Left kidney (tissue), 2 donors: ENCODE data around the gene RFTN2. TPM values are rescaled to one million over a fixed set of nuclear protein-coding genes. Genes with fewer than 3 reads are reported as not detected.
"Not testable (repeated sequence)": the region's sequence is repeated elsewhere in the genome, so short reads cannot be mapped to it uniquely, and the experiment has no call there.

Experiments
- DNase-seq: peaks from one replicate; pipeline ENCODE4 v3.0.0-alpha.2; 2013
- polyA plus RNA-seq: library from polyadenylated mRNA; unstranded; fragments of 120-200 nt; gene quantifications from one replicate; pipeline ENCODE4 v1.2.1, GENCODE V29; 2013; ENCODE audit not compliant: insufficient read length

Gene RFTN2
- polyA plus RNA-seq, 1 donor = 19.0 TPM

GRCh38 chr2:197606180-197606579, 69.2 kb downstream of the RFTN2 start:
- DNase-seq = no peak

- DNase-seq = no peak
Measured at GRCh38 chr2:197604117-197604860, 71.1 kb downstream of the RFTN2 start.

DNA sequence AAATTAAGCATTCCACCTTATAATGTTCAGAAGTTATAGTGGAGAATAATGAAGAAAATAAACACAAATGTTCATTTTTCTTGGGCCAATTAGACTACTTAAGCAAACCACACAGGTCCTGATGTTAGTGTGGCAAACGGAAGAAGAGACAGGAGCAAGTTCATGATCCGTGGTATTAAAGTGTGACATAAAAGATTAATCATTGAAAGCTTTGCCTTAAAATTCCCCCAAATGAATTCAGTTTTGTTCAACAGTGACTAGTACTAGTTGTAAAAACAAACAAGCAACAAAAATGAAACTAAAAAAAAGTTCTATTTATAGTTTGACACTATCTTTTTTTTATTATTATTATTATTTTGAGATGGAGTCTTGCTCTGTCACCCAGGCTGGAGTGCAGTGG, 73.7 kb downstream of the RFTN2 start:
- no peak for DNase-seq

DNA sequence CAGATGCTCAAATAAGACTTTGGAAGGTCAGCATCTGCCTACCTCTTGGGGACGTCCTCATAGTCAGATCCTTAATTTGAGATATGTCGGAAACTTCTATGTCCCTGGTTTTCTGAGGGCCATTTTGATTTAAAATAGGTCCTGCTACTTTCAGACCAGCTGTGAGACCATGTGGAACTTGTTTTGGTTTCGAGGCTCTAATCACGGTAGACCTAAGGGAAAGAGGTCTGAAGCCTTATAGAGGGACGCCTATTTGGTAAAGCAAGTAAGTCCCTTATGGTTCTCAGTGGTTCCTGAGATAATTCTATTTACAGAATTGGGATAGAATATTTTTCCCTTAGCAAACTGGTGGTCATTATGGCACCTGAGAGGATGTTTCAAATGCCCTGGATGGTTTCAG, 75.1 kb downstream of the RFTN2 start:
- no peak for DNase-seq

GRCh38 chr2:197599285-197599965, 76.0 kb downstream of the RFTN2 start:
- DNase-seq = no peak

GRCh38 chr2:197598450-197598849, 76.9 kb downstream of the RFTN2 start:
- DNase-seq = no peak

- DNase-seq = no peak
Measured at GRCh38 chr2:197597166-197597565, 78.2 kb downstream of the RFTN2 start.

DNA sequence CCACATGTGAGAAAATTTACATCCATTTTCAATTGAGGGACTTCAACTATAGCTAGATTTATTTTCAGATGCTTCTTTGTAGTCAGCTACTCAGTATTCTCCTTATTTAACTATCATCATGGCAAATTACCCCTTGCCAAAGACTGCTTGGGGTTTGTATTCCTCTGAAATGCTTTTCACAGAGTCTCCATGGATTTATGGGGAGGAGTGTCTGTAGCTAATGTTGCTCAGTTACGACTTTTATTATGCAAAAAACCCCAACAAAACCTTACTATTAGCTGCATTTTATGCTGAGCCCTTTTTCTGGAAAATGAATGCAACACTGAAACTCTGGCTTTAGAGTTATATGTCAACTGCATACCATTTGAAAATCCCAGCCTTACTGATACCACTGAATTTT, 78.6 kb downstream of the RFTN2 start:
- DNase-seq = no peak

GRCh38 chr2:197591339-197592072, 83.9 kb downstream of the RFTN2 start:
- DNase-seq = no peak

DNA sequence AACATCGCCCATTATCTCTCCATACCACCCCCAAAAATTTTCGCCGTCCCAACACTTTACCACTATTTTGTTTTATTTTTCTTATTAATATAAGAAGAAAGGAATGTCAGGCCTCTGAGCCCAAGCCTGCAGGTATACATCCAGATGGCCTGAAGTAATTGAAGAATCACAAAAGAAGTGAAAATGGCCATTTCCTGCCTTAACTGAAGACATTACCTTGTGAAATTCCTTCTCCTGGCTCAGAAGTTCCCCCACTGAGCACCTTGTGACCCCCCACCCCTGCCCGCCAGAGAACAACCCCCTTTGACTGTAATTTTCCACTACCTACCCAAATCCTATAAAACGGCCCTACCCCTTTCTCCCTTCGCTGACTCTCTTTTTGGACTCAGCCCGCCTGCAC, 88.1 kb downstream of the RFTN2 start:
- not testable (repeated sequence) for DNase-seq

- DNase-seq = not testable (repeated sequence)
Measured at GRCh38 chr2:197580166-197580565, 95.2 kb downstream of the RFTN2 start.

GRCh38 chr2:197578294-197578693, 97.1 kb downstream of the RFTN2 start:
- DNase-seq = not testable (repeated sequence)

- no peak for DNase-seq
Measured at GRCh38 chr2:197577446-197577845, 97.9 kb downstream of the RFTN2 start.

- no peak for DNase-seq
Measured at GRCh38 chr2:197576631-197577030, 98.8 kb downstream of the RFTN2 start.

DNA sequence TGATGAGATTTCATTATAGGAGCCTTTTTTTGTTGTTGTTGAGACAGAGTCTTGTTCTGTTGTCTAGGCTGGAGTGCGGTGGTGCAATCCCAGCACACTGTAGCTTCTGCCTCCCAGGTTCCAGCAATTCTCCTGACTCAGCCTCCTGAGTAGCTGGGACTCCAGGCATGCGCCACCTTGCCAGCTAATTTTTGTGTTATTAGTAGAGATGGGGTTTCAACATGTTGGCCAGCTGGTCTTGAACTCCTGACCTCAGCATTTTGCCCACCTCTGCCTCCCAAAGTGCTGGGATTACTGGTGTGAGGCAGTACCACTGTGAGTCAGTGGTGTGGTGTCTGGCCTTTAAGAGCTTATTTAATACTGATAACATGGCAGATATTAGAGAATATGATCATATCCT, 99.4 kb downstream of the RFTN2 start:
- no peak for DNase-seq

GRCh38 chr2:197573608-197574007, 101.8 kb downstream of the RFTN2 start:
- DNase-seq = no peak

GRCh38 chr2:197571627-197572271, 103.6 kb downstream of the RFTN2 start:
- no peak for DNase-seq

GRCh38 chr2:197560146-197560665, 115.2 kb downstream of the RFTN2 start:
- DNase-seq = no peak

- no peak for DNase-seq
Measured at GRCh38 chr2:197559681-197560080, 115.7 kb downstream of the RFTN2 start.

GRCh38 chr2:197558393-197558792, 117.0 kb downstream of the RFTN2 start:
- no peak for DNase-seq

GRCh38 chr2:197556456-197556855, 118.9 kb downstream of the RFTN2 start:
- DNase-seq = no peak

- no peak for DNase-seq
Measured at GRCh38 chr2:197555467-197555866, 119.9 kb downstream of the RFTN2 start.
